ENCODE data around the gene JSRP1.

- TF ChIP-seq CTCF (conservative IDR thresholded peaks at IDR 0.05; ENCODE audit: low read depth in 2 of 2) (no peak), EZH2phosphoT487 (IDR thresholded peaks at IDR 0.05; ENCODE audit: unreplicated experiment) (no peak), POLR2AphosphoS5 (IDR thresholded peaks at IDR 0.05; ENCODE audit: low read depth) (no peak), EZH2 (IDR thresholded peaks at IDR 0.05; ENCODE audit: low read depth, unreplicated experiment) (no peak), REST (IDR thresholded peaks at IDR 0.05; ENCODE audit: unreplicated experiment) (no peak), STAT1 (IDR thresholded peaks at IDR 0.05; ENCODE audit: unreplicated experiment) (no peak), CREB1 (CRISPR knock-in tag; IDR thresholded peaks at IDR 0.05; ENCODE audit: low read depth) (no peak), NANOG (IDR thresholded peaks at IDR 0.05; ENCODE audit: borderline replicate concordance) (no peak), ETS1 (IDR thresholded peaks at IDR 0.05) (no peak), JUNB (IDR thresholded peaks at IDR 0.05; ENCODE audit: unreplicated experiment) (no peak), ZNF331 (CRISPR knock-in tag; IDR thresholded peaks at IDR 0.05; ENCODE audit: low read depth) (no peak)
These were observed 30.7 kb downstream of the JSRP1 start for GRCh38 chr19:2225415-2226050.

All from GM23338 (cell line).